ENCODE data around the gene EFEMP2. TPM values are rescaled to one million over a fixed set of nuclear protein-coding genes. Genes with fewer than 3 reads are reported as not detected.
A peak's percentile ranks its signal among the peaks of the same experiment; 100 is the strongest.

The EFEMP2 gene
- total RNA-seq, 1 experiment from 2014 or later, result 4.5 TPM

- H3K9me3 ChIP-seq (ENCODE audit: low read length), result no peaks in the 10 kb centered on the region
- peak overlapping the region; percentile 40 for H3K4me2 ChIP-seq (ENCODE audit: low read length)
- H2AFZ ChIP-seq (ENCODE audit: low read length), result no peak overlapping the region
- ATAC-seq (no peak; the same call in 1 of the 2 replicates), DNase-seq (no peak)
- no peaks in the 10 kb centered on the region for H3K9me2 ChIP-seq (replicated peaks; ENCODE audit: low read length)
- no peaks in the 10 kb centered on the region for H3K27me3 ChIP-seq (ENCODE audit: low read length)
- peak overlapping the region; percentile 93 for H3K27ac ChIP-seq (ENCODE audit: low read length)
- intact Hi-C loops (cut with micrococcal nuclease), result no loop called here
- no peak for TF ChIP-seq CTCF (conservative IDR thresholded peaks at IDR 0.05; ENCODE audit: low read depth, low read length)
- no peak for TF ChIP-seq EZH2phosphoT487 (IDR thresholded peaks at IDR 0.05; ENCODE audit: borderline replicate concordance, low read length)
- TF ChIP-seq EZH2 (IDR thresholded peaks at IDR 0.05; ENCODE audit: low read length, unreplicated experiment), result no peak
- H3K36me3 ChIP-seq (ENCODE audit: low read depth, low read length), result no peaks in the 10 kb centered on the region
- no TSS peak for BruUV-seq (replicated peaks)
- peaks cover 5% of the 10 kb centered on the region for H3F3A ChIP-seq (ENCODE audit: low read length, unreplicated experiment)
- POLR2A ChIA-PET (ENCODE audit: unreplicated experiment), result interaction anchor here (0.5 to 1.7 kb wide), 8 partner anchors 12 to 1670 kb away, joined by 3 to 35 read pairs (median 8); partner anchors contain the start of genes CCDC85B, FIBP and FOSL1
- H3K4me3 ChIP-seq (ENCODE audit: low read length), result no peak overlapping the region
- CTCF ChIA-PET, result interaction anchor here (1.1 to 1.3 kb wide), 2 partner anchors 15 to 27 kb away, joined by 3 to 16 read pairs; partner anchors contain the start of genes FIBP and FOSL1
- H4K20me1 ChIP-seq (ENCODE audit: low read length), result no peaks in the 10 kb centered on the region
- H3K4me1 ChIP-seq (ENCODE audit: insufficient read depth, low read length), result peaks cover 75% of the 10 kb centered on the region
- H3K9ac ChIP-seq (ENCODE audit: low read length), result peak overlapping the region; percentile 92
- peaks cover 72% of the 10 kb centered on the region for H3K79me2 ChIP-seq (ENCODE audit: low read length)
Measured at GRCh38 chr11:65915101-65915820, 42.7 kb upstream of the EFEMP2 start.

- peak overlapping the region; percentile 0; the same call in 1 of the 2 replicates for H3K4me3 ChIP-seq (ENCODE audit: low read length)
- ChIA-PET CTCF (interaction anchor here (0.6 to 1.4 kb wide), 3 partner anchors 22 to 53 kb away, joined by 3 to 4 read pairs (median 3); no protein-coding TSS in a partner anchor), POLR2A (ENCODE audit: unreplicated experiment) (interaction anchor here (0.6 to 2.5 kb wide), 4 partner anchors 12 to 24 kb away, joined by 3 to 31 read pairs (median 18); partner anchors contain the start of genes CCDC85B and FOSL1)
- no peaks in the 10 kb centered on the region for H3K9me3 ChIP-seq (ENCODE audit: low read length)
- peaks cover 5% of the 10 kb centered on the region for H3F3A ChIP-seq (ENCODE audit: low read length, unreplicated experiment)
- peak overlapping the region; percentile 93 for H3K27ac ChIP-seq (ENCODE audit: low read length)
- BruUV-seq (replicated peaks), result TSS peak; percentile 15
- no peaks in the 10 kb centered on the region for H3K27me3 ChIP-seq (ENCODE audit: low read length)
- no peaks in the 10 kb centered on the region for H4K20me1 ChIP-seq (ENCODE audit: low read length)
- H3K9ac ChIP-seq (ENCODE audit: low read length), result peak overlapping the region; percentile 78
- 0 out of 2 replicates have a peak, but pooled peaks have one; percentile 0 for ATAC-seq
- peaks cover 73% of the 10 kb centered on the region for H3K79me2 ChIP-seq (ENCODE audit: low read length)
- TF ChIP-seq EZH2phosphoT487 (IDR thresholded peaks at IDR 0.05; ENCODE audit: borderline replicate concordance, low read length) (no peak), CTCF (conservative IDR thresholded peaks at IDR 0.05; ENCODE audit: low read depth, low read length) (no peak), EZH2 (IDR thresholded peaks at IDR 0.05; ENCODE audit: low read length, unreplicated experiment) (no peak)
- H2AFZ ChIP-seq (ENCODE audit: low read length), result no peak overlapping the region
- H3K4me2 ChIP-seq (ENCODE audit: low read length), result peak overlapping the region; percentile 50
- intact Hi-C loops (cut with micrococcal nuclease), result loop anchor here (2.0 kb wide), 1 partner anchor 16 kb away; no protein-coding TSS in a partner anchor
- DNase-seq, result peak; percentile 89
- peaks cover 90% of the 10 kb centered on the region for H3K4me1 ChIP-seq (ENCODE audit: insufficient read depth, low read length)
- no peaks in the 10 kb centered on the region for H3K9me2 ChIP-seq (replicated peaks; ENCODE audit: low read length)
- H3K36me3 ChIP-seq (ENCODE audit: low read depth, low read length), result no peaks in the 10 kb centered on the region
Measured at GRCh38 chr11:65912845-65913244, 40.2 kb upstream of the EFEMP2 start.

Data from PC-3 (cell line).